Measurements from ENCODE around the gene TSPAN14.

GRCh38 chr10:80581469-80581835, 127.3 kb downstream of the TSPAN14 start:
- TF ChIP-seq POLR2A (IDR thresholded peaks at IDR 0.05; ENCODE audit: low read depth, low read length) (no peak), TAF1 (IDR thresholded peaks at IDR 0.05; ENCODE audit: low read depth, low read length) (no peak), POLR2AphosphoS5 (IDR thresholded peaks at IDR 0.05; ENCODE audit: low read depth, low read length) (no peak), SPI1 (IDR thresholded peaks at IDR 0.05; ENCODE audit: low read depth, low read length) (no peak), PAX5 (IDR thresholded peaks at IDR 0.05; ENCODE audit: insufficient read depth, low read length, severe bottlenecking) (no peak), POU2F2 (IDR thresholded peaks at IDR 0.05; ENCODE audit: low read depth, low read length) (no peak)
